HG02852 (cell line): Measurements from ENCODE around the gene STIM2.
"Not testable (repeated sequence)": the region's sequence is repeated elsewhere in the genome, so short reads cannot be mapped to it uniquely, and the experiment has no call there.

Source experiments
- ATAC-seq: cut with Tn5 transposase; IDR thresholded peaks from one replicate; pipeline ENCODE4 v1.9.1; 2021; ENCODE audit warnings: mild to moderate bottlenecking, moderate library complexity; ENCODE audit not compliant: unreplicated experiment

The STIM2 gene

DNA sequence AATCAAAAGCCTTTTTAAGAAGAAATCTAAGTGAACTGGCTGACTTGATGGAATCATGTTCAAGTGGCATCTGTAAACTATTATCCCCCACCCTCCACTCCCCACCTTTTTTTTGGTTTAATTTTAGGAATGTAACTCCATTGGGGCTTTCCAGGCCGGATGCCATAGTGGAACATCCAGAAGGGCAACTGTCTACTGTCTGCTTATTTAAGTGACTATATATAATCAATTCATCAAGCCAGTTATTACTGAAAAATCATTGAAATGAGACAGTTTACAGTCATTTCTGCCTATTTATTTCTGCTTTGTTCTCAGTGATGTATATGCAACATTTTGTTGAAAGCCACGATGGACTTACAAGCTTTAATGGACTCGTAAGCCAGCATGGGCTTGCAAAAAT lies 162.3 kb downstream of the STIM2 start:
- no peak for ATAC-seq

DNA sequence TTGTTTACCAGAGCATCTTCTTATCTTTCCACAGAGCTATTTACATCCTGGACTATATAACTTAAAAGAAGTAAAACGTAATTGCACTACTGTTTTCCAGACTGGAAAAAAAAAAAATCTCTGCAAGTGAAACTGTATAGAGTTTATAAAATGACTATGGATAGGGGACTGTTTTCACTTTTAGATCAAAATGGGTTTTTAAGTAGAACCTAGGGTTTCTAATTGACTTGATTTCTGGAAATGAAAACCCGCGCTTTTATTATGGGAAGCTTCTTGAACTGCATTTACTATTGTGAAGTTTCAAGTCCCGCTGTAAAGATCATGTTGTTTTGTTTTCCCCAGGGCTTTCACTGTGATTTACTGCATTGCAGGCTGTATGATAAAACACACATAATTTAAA lies 162.7 kb downstream of the STIM2 start:
- no peak for ATAC-seq

DNA sequence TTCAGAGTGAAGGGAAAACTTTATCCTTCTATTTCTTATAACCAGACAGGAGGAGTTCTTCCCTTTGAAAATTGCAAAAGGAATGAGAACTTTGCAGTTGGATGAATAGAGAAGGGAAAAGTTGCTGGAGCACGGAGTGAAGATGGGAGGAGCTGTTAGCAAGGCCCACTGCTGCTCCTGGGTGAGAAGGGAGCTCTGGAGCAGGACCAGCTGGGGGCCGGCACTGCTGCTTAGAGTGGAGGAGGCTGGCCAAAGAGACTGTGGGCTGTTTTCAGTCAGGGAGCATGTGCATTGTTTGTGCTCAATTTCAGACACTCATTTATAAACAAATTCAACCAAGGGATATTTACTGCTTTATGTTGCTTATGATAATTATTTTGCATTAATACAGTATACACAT lies 164.2 kb downstream of the STIM2 start:
- ATAC-seq, result no peak

DNA sequence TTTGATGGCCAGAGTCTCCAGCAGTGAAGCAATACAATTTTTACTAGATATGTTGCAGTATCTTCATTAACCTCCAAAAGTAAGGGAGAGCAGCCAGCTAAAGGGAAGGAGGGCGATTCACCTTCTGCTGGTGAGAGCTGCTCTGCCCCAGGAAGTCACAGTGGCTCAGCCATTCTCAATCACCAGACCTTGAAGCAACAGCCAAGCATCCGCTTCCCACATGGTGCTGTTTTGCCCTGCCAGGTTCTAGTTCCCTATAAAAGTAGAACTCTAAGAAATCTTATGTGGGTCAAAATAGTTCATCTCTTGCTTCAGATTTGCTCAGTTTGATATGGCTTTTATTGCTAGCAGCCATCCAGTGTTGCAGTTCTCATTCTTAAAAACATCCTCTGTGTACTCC lies 166.8 kb downstream of the STIM2 start:
- ATAC-seq, result no peak

DNA sequence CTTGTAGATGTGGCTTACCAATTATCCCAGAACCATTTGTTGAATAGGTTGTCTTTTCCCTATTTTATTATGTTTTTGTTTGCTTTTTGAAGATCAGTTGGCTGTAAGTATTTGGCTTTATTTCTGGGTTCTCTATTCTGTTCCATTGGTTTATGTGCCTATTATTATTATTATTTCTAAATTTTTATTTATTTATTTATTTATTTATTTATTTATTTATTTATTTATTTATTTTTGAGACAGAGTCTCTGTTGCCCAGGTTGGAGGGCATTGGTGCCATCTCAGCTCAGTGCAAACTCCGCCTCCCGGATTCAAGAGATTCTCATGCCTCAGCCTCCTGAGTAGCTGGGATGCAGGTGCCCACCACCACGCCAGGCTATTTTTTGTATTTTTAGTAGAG lies 174.5 kb downstream of the STIM2 start:
- ATAC-seq, result not testable (repeated sequence)

DNA sequence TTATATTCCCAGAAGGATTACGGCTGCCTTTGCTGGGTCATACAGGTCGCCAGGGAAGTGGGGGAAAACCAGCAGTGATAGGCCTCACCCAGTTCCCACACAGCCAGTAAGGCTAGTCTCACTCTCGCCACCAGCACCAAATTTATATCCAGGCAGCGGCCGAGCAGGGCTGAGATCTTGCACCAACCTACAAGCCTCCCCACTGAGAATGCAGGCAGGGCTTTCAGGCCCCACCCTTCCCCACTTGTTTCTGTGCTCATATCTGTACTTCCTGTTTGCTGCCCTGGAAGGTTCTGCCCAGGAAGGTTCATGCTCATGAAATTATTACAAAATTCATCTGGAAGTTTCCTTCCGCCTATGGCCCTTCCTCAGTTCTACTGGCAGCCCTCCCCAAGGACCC lies 179.7 kb downstream of the STIM2 start:
- ATAC-seq, result no peak

DNA sequence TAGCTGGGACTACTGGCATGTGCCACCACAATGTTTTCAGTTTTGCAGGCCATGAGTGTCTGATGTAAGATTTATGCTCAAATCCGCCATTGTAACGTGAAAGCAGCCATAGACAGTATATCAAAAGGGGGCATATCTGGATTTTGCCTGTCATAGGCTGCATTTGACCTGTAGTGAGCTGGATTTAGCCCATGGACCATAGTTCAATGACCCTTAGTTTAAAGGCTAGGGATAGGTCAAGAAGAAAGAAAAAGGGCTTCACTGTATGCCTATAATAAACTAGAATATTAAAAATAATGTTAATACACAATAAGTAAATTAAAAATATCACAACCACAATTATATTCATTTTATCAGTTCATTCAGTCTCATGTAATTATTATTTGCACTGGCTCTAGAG lies 181.8 kb downstream of the STIM2 start:
- ATAC-seq, result no peak

DNA sequence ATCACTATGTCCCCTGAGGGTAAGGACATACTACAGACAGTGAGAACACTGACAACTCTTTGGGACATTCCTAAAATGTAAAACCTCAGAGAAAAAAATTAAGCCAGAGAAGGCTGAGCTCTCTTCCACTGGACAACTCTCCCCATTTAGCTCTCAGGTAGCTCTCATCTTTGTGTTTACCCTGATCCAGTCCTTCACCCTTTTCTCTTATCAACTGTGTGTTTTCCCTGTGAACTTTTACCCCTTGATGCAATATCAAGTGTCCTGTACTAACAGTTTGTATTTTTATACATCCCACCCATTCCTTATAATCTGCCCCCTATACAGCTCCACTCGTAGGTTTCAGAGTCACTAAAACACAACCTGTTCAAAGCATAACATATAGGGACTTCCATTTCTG lies 182.6 kb downstream of the STIM2 start:
- no peak for ATAC-seq

DNA sequence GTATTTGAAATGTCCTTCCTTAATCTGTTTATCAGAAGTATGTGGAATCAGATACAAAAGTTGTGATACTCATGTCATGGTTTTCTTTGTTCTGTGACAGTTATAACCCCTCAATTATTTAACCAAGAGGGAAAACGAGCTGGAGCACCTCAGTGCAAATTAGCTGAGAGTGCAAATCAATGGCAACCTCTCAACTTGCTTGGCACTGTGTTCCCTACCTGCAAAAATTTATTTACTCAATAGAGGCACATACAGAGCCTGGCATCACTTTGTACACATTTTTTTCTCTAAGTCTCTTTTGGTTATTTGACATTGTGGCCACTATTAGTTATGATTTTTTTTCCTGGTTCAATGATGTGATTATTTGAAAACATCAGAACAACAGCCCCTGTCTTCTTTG lies 186.2 kb downstream of the STIM2 start:
- no peak for ATAC-seq

DNA sequence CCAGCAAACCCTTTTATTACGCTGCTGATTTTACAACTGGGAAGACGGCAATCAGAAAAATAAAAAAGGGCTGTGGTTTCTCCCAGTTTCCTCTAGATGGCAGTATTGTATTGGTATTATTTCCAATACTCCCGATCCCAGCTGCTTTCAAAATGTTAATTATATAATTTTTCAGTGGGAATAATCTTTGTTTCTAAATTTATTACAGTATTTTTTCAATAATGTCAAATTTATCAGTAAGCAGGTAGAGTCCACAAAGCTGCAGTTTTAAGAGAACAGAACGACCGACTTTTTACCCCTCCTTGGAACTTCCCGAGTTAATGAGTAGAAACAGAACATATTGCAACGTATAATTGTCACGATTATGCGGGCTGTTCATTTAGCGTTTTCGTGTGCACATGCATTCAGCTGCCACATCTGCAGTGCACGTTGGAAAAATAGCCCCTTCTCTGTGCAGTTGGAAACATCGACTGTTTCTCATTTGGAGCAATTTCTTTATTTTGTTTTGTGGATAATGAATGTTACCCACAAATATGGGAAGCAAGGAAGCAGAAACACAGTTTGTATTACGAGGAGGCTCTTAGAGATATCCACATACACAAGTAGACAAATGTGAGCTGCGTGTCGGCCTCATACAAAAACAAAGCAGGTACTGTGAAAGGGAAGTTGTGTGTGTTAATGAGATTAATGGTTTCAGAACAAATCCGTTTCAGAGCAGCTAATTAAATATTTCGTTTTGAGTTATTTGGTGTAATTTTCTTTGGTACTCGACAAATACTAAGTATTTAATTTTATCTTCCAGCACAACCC lies 188.0 kb downstream of the STIM2 start:
- ATAC-seq, result no peak

DNA sequence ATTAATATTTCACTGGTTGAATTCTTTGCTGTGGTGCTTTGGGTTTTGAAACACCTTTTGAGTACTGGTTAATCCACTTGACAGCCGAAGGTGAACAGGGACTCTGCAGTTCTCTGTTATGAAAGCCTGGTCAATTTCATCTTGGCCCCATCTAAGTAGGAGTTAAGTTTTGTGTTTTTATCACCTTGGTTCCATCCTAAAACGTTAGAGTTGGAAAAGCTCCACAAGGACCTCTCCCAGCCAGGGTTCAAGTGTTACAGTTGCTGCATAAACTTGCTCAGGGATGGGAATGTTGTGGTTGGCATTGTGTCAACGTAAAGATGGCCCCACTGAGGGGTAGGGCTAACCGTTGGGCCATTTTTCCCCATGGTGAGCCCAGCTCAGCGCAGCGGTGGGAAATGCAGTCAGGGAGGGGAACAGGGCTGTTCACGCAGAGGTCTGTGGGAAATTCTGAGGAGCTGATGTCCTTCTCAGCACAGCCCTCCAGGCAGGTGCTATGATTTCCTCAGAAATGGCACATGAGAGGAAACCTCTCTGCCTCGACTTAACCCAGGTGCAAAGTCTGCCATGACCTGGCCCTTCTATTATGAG lies 188.7 kb downstream of the STIM2 start:
- no peak for ATAC-seq

DNA sequence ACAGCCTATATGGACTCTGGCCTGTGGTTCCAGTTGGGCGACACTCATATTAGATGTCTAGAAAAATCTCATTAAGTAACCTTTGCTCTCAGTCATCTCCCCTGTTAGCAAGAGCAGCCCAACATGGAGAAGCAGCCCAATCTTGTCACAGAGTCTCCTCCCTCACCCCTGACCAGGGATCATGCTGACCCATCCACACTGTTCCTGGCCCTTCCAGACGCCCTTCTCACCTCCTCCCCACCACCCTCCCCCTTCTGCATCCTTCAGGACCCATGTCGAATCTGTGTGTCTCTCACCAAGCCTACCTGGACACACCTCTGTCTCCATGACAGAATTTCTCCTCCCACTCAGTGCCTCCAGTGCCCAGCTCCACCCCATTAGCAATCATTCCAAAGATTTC lies 190.1 kb downstream of the STIM2 start:
- ATAC-seq, result no peak

DNA sequence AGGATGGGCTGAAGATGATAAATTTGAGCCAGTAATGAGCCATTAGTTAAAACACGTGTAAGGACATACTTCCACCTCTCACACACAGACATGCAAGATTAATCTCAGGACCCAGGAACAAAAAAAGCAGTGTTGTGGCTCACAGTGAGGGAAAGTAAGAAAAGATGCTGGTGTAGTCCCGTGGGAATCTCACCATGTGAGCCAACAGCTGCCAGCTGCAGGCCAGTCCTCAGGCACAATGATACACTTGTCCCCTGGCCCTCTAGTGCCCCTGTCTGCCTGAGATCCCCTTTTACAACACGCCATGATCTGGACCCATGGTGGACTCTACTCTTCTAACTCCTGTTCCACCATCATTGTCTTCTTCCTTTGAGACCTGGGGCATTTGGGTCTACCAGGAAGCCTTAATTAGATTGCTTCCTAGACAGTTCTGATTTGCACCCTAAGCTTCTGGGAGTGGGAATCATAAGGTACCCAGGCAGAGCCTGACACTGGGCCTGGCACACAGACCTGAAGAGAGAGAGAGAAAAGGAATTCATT lies 194.7 kb downstream of the STIM2 start:
- ATAC-seq, result no peak

DNA sequence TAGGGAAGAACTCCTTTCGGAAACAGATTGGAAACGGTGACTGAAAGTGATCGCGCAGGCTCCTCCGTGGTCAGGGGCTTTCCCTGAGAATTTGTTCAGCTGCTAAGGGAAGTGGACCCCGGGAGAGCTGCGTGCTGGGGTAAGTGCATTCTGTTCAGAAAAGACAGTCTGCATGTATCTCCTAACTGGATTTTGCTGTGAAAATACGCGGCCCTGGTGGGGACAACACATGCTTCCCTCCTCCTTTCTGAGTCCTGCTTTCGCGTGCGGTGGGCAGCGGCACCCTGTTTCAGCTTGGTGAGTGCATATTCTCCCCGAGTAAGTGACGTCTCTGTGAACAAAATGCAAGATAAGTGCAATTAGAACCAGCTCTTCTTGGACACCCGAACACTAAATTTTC lies 195.6 kb downstream of the STIM2 start:
- no peak for ATAC-seq

DNA sequence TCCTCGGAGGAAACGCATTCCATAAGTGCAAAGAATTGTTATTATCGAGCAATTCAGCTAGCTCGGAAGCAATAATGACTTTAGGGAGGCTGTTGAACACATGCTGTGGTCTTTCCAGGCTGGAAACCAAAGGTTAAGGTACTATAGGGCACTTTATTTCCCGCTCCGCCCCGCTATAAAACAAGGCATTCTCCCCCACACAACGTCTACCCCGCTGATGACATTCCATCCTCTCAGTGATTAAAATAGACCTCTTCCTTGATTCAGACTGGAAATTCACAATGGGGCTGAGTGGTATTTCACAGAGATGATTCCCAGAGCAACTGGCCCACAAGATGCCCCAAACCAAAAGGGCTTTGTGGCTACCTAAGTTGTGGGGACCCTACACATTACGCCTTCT lies 196.4 kb downstream of the STIM2 start:
- ATAC-seq, result no peak

DNA sequence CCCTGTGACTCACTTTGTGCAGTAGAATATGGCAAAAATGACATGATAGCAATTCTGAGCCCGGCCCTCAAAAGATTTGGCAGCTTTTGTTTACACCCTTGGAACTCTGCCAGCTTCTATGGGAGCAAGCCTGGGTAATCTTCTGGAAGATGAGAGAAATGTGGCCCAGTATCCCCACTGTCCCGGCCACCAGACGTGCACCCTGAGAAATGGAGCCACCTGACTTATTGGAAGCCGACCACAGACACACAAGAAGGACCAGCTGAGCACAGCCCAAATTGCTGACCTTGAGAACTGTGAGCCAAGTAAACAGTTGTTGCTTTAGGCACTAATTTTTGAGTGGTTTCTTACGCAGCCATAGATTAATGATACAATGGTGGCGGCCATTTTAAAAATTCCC lies 197.0 kb downstream of the STIM2 start:
- no peak for ATAC-seq

DNA sequence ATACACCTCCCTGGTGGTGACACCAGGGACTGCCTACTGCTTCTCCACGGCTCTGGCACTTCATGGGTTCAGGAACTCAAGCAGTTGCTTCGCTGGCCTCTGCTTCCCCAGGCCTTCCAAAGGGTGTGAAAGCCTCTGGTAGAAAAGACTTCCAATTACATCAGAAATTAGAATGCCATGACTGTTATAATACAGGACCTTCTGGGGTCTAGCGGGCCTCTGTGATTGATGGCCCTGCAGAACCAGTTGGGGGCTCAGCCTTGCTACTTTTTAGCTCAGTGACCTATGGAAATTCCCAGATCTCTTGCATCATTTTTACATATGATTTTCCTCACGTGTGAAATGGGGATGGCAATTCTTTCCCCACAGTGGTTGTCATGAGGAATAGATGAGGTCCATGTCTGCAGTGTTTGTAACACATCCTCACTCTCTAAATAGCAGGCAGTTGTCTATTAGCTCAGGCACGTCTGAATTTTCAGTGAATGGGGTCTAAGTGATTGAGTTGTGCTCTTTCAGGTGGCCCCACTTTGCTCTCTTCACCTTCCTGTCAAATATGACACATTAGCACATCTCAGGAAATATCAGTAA lies 198.3 kb downstream of the STIM2 start:
- ATAC-seq, result no peak

DNA sequence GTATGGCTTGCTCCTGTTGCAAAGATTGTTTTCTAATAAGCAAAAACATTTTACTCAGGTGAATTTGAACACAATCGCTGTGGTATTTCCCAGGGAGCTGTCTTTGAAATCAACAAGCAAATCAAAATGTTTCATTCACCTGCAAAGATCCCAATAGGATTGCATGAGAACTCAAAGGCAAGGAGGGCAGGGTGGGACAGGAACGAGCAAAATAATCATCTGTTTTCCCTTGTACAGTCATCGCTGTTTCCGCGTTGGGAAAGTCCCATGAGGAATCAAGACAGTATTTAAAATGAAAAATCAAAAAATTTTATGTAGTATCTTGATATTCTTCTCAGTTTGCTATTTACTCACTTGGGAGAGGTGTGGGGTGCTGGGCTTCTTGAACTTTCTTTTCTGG lies 198.8 kb downstream of the STIM2 start:
- no peak for ATAC-seq

DNA sequence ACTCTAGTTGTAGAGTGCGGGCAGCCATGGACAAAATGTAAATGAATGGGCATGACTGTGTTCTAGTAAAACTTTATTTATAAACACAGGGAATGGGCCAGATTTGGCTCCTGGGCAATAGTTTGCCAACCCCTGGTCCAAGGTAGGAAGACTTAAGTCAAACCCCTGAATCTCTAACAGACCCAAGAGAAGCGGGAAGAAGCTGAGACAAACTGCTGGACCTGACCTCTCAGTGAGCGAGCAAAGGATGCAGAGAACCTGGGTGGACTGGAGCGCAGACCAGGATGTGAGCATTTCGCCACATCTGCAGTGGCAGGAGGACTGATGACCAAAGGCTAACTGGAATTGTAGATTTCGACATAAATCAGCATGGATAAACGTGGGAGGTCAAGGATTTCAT lies 201.6 kb downstream of the STIM2 start:
- no peak for ATAC-seq

DNA sequence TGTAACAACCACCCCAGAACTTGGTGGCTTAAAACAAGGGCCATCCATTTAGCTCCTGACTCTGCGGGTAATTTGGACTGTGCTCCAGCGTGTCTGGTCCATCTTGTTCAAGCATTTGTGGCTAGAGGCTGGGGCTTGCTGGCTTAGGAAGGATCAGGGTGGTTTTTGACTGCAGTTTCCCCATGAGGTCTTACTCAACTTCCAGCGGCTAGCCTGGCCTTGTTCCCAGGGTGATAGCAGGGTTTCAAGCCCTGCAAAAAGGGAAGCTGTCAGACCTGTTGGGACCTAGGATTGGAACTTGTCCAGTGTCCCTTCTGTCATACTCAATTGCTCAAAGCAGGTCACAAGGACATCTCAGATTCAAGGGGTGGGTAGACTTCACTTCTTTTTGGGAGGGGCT lies 205.9 kb downstream of the STIM2 start:
- no peak for ATAC-seq

DNA sequence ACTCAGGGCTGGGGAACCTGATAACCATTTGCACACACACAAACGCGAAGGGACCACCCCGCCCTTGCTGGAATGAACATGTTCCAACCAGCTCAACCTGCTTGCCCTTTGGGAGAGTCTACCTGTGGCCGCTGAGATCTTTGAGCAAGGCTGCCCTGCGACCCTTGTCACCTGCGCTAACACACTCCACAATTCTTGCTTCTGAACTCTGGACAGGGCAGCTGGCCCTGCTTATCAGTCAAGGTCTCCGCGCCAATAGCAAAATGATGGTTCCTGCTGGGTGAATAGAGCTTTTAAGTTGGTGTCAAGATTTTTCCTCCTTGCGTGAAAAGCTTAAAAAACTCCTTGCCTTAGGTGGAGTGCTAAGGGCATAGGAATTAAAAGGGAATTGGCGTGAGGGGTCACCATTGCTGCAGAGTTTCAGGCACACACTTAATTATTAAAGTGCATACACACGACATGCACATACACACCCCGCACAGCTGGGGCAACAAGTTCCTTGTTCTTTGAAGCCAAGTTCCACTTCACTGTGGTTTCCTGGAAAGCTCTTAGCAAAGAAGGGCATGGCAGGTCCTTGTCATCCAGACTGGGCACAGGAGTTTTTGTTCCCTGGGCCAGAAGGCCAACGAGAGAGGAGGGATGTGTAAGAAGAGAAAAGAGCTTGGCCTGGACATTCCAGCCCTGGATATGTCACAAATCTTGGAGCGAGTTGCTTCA lies 207.7 kb downstream of the STIM2 start:
- no peak for ATAC-seq
